Stimulated activated naive CD8-positive, alpha-beta T cell treated with anti-CD3 and anti-CD28 coated beads, Interleukin-15, amount 100 ng/mL, for 72 hours (primary cell): Measurements from ENCODE around the gene IFNLR1.

ENCODE experiments used
- ATAC-seq: fragments of 150-1000 bp; cut with Tn5 transposase; 2 replicates; pipeline ENCODE4 v1.10.0; 2021; ENCODE audit warnings: mild to moderate bottlenecking, moderate library complexity
- DNase-seq, 2 donors: peaks; one replicate each; pipeline ENCODE4 v3.0.0; 2021 to 2022
- H3K27ac Mint-ChIP-seq, 2 donors: one replicate each; pipeline ENCODE4 v1.8.0; 2022; ENCODE audit warnings: mild to moderate bottlenecking in 2 of 2, mixed read lengths in 2 of 2, moderate library complexity in 2 of 2
- H3K27me3 Mint-ChIP-seq: one replicate; pipeline ENCODE4 v1.8.0; 2022; ENCODE audit warnings: mixed read lengths
- H3K4me1 Mint-ChIP-seq: one replicate; pipeline ENCODE4 v1.8.0; 2022; ENCODE audit warnings: mild to moderate bottlenecking, mixed read lengths
- H3K4me3 Mint-ChIP-seq, 2 donors: one replicate each; pipeline ENCODE4 v1.8.0; 2022; ENCODE audit warnings: mild to moderate bottlenecking in 2 of 2, mixed read lengths in 2 of 2, moderate library complexity in 1 of 2
- H3K9me3 Mint-ChIP-seq, 2 donors: one replicate each; pipeline ENCODE4 v1.8.0; 2022; ENCODE audit warnings: mixed read lengths in 2 of 2

The IFNLR1 gene

DNA sequence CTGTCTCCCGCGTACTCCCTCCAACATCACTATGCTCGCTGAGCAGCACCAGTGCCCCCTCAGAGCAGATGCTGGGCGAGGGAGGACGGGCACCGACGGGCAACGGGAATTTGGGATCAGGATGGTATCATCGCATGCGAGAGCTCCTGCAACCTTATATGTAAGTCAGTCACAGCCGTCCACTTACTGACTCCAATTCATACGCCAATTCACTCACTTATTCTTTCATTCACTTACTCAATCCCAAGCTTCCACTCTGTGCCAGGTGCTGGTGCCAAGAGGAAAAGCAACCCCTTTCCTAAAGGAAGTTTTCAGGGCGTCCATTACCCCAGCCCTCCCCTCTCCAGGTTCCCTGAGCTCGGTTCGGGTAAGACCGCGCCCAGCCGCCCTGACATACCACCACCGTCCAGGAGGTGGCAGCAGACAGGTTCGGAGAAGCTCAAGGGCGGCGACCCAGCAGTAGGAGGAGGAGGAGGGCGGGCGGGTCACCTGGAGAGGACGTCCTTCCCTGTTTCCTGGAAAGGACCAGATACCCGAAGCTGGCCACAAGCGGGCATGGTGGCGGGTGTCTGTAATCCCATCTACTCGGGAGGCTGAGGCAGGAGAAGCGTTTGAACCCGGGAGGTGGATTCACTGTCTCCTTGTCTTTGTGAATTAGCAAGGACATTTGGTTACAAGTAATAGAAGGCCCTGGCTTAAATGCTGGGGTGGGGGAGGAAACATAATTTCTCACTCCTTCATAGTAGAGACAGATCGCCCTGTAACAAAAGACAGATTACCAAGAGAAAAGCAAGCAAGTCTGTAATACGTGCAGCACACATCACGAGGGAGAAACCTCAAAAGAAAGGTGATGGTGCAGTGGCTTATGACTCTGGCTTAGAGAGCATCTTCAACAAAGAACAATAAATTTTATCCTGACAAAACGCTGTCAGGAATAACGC, 36.6 kb downstream of the IFNLR1 start:
- DNase-seq (peak; percentile 86 to 87), ATAC-seq (peak; percentile 92)
- H3K27me3 Mint-ChIP-seq: peaks cover 62% of the 10 kb centered on the region
- H3K4me3 Mint-ChIP-seq: peak overlapping the region; percentile 67 to 74
- H3K27ac Mint-ChIP-seq: no peak overlapping the region
- no peaks in the 10 kb centered on the region for H3K9me3 Mint-ChIP-seq
- H3K4me1 Mint-ChIP-seq: peaks cover 22% of the 10 kb centered on the region

DNA sequence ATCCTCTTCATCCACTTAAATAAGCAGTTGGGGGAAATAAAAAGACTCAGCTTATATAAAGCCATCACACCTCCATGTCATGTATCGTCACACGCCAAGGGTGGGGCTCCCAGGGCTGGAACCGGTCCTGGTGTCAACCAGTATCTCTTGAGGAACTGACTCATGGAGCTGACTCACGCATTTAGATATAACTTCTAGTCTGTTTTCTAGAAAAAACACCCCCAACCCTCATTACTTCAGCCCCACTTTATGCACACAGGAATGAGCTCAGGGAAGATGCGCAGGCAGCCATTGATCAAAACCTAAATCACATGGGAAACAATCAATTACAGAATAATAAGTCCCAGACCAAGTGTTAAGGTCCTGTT, 37.2 kb downstream of the IFNLR1 start:
- H3K27me3 Mint-ChIP-seq: peaks cover 63% of the 10 kb centered on the region
- H3K27ac Mint-ChIP-seq: no peak overlapping the region
- peaks cover 22% of the 10 kb centered on the region for H3K4me1 Mint-ChIP-seq
- ATAC-seq (peak; percentile 51), DNase-seq (peak in 1 of 2 donors; percentile 21)
- H3K4me3 Mint-ChIP-seq: no peak overlapping the region
- H3K9me3 Mint-ChIP-seq: no peaks in the 10 kb centered on the region

DNA sequence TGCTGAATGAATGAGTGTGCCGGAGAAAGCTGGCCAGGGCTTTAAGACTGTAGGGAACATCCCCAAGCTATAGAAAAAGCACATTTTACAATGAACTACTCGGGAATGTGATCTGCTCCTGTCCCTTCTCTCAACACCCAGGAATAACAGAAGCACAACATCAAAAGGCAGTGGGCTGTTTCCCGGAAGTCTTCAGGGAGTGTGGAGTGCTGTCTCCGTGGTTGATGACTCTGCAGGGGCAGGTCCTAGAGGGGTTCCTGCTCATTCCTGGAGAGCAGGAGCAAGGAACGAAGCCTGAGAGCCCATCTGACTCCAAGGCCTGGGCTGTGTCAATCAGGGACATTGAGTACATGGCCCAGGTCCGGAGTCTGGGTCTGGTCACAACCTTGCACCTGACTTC, 39.3 kb downstream of the IFNLR1 start:
- Mint-ChIP-seq H3K4me1 (peaks cover 22% of the 10 kb centered on the region), H3K27me3 (peaks cover 65% of the 10 kb centered on the region), H3K4me3 (no peak overlapping the region), H3K9me3 (no peaks in the 10 kb centered on the region), H3K27ac (no peak overlapping the region)
- DNase-seq: no peak
- no peak for ATAC-seq

DNA sequence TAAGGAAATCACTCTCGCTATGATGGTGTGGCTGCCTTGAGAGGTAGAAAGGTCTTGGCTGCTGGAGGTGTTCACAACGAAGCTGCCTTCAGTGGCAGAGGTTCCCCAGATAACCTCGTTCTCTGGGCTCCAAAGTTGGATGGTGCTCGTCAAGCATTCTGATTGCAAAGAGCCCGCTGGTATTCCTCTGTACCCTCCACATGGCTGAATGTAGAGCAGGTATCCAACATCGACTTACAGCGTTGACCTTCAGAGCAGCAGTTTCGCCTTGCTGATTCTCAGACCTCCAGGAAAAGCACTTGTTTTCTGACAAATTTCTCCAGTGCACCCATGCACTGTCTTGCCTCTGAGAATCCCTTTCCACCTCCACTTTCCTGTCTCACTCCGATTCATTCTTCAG, 39.9 kb downstream of the IFNLR1 start:
- Mint-ChIP-seq H3K27me3 (peaks cover 59% of the 10 kb centered on the region), H3K4me3 (no peak overlapping the region), H3K27ac (no peak overlapping the region), H3K4me1 (peaks cover 22% of the 10 kb centered on the region), H3K9me3 (no peaks in the 10 kb centered on the region)
- no peak for ATAC-seq
- no peak for DNase-seq

DNA sequence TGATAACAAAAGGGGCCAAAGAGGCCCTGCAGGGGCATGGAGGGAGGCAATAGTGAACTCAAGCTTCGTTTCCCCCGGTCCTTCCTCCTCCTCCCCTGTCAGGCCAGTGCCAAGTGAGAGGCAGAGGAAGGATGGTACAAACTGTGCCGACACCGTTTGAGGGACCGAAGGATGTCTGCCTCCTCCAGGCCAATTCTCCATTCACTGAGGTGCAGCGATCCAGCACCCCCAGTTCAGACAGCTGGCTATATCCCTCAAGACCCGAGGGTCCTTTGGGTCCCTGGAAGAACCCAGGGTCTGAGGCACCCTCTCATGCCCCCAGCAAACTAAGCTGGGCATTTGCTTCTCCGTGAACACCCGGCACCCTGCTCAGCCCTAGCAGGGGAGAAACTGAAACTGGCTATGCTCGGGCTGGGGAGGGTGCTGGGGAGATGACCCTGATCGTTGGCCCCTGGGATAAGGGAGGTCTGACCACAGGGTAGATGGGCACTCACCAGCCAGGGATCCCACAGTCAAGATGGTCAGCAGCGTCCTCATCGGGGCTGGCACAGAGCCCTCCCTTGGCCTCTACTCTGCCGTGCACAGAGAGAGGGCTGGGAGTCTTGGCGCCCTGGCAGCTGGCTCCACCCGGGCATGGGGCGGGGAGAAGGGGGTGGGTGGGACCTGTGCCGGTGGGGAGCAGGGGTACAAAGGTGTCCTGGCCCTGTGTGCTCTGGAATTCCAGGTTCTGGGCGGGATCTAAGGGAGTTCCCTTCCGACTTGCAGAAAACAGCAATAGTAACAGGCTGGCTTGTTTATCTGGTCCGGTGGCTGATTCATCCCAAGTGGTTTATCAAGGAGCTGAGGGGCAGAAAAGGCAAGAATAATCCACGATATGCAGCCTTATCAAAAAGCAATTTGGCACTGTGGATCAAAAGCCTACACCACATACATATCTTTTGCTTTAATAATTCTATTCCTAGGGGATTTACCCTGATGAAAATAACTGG, 44.2 kb downstream of the IFNLR1 start, which contains the start of gene IL22RA1:
Gene IL22RA1 (minus strand): TSS at position 595 of the 989 bp plus-strand sequence. CDS start 58 bp downstream, at position 537.
- peaks cover 21% of the 10 kb centered on the region for H3K27me3 Mint-ChIP-seq
- no peak within 1 kb of the TSS for H3K27ac Mint-ChIP-seq
- H3K9me3 Mint-ChIP-seq: no peaks in the 10 kb centered on the region
- ATAC-seq (no peak), DNase-seq (no peak)
- H3K4me1 Mint-ChIP-seq: no peaks in the 10 kb centered on the region
- H3K4me3 Mint-ChIP-seq: no peak within 1 kb of the TSS

DNA sequence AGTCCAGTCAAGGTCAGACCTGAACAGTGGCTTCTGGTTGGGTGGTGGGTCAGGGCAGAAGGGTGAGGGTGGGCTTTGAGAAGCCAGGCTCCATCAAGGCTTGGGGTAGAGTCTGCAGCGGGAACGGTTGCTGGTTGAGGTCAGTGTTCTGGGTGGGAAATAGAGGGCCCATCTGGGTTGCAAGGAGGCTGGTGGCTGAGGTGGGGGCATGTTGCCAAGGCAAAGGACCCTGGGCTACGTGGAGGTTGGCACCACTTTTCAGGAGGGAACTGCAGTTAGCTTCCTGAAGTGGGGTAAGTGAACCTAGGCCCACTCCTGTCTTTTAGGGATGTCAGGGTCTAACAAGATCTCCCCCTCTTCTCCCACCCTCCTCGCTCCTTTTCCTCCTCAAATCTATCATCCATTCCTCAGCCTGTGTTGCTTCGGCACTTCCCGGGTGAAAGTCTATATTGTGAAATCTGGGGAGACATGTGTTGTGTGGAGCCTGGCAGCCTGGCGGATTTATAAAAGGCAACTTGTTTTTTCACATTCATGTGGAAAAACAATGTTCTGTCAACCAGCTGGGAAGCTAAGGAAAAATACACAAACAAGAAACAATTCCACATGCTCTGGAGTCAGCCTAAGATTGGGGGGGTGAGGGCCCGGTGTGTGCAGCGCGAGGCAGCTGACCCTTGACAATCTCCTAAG, 45.6 kb downstream of the IFNLR1 start:
- H3K4me3 Mint-ChIP-seq: no peak overlapping the region
- DNase-seq (no peak), ATAC-seq (no peak)
- H3K27ac Mint-ChIP-seq: no peak overlapping the region
- peaks cover 20% of the 10 kb centered on the region for H3K27me3 Mint-ChIP-seq
- H3K9me3 Mint-ChIP-seq: no peaks in the 10 kb centered on the region
- no peaks in the 10 kb centered on the region for H3K4me1 Mint-ChIP-seq

DNA sequence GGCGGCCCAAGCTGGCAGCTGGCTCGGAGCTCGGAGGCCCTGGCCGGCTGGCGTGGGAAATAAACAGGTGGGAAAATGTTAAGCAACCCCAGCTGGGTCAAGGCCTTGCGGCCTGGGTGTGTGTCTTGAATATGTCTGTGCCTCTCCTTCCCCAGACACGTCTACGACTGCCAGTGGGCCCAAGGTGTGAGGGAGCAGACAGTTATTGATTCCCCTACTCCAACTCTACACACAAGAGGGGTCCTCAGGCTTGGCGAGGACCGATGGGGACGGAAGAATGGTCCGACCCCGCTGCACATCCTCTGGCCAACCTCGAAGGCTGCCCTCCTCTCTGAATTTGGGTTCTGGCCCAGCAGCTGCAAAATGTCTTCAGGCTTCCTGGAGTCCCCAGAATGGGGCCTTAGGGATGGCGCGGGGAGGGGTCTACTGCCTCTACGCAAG, 46.3 kb downstream of the IFNLR1 start:
- Mint-ChIP-seq H3K4me3 (no peak overlapping the region), H3K27me3 (peaks cover 14% of the 10 kb centered on the region), H3K27ac (no peak overlapping the region), H3K9me3 (no peaks in the 10 kb centered on the region), H3K4me1 (no peaks in the 10 kb centered on the region)
- DNase-seq (no peak), ATAC-seq (no peak)

DNA sequence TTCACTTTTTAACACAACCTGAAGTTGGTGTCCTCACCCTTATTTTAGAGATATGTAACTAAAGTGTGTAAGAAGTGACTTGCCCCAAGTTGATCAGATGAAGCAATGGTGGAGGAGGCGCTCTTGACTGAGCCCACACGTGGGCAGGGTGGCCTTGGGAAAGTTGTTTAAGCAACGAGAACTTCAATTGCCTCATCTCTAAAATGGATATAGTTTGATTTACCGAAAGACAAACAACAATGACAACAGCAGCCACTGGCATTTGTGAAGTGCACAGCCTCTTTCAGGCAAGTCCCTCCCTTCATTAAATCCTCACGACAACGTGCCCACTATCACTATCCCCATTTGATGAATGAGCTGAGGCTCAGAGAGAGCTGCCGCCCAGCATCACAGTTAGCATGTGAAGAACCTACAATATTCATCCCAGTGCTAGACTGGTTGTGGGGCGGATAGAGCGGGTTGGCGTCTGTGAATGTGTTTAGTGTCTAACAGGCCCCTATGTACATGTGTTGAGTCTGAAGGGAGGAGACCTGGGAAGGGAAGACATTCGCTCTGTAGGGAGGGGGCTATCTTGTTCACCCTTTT, 47.2 kb downstream of the IFNLR1 start:
- no peaks in the 10 kb centered on the region for H3K9me3 Mint-ChIP-seq
- ATAC-seq: no peak
- no peak overlapping the region for H3K27ac Mint-ChIP-seq
- DNase-seq: no peak
- H3K27me3 Mint-ChIP-seq: peaks cover 14% of the 10 kb centered on the region
- H3K4me1 Mint-ChIP-seq: no peaks in the 10 kb centered on the region
- no peak overlapping the region for H3K4me3 Mint-ChIP-seq

DNA sequence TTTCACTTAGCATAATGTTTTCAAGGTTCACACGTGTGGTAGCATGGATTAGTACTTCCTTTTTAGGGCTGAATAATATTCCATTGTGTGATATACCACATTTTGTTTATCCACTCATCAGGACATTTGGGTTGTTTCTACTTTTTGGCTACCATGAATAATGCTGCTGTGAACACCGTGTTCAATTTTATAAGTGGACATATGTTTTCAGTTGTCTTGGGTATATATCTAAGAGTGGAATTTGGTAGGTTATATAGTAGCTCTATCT, 47.9 kb downstream of the IFNLR1 start:
- Mint-ChIP-seq H3K27ac (no peak overlapping the region), H3K4me1 (no peaks in the 10 kb centered on the region), H3K9me3 (no peaks in the 10 kb centered on the region), H3K4me3 (no peak overlapping the region), H3K27me3 (peaks cover 11% of the 10 kb centered on the region)
- ATAC-seq (no peak), DNase-seq (no peak)

DNA sequence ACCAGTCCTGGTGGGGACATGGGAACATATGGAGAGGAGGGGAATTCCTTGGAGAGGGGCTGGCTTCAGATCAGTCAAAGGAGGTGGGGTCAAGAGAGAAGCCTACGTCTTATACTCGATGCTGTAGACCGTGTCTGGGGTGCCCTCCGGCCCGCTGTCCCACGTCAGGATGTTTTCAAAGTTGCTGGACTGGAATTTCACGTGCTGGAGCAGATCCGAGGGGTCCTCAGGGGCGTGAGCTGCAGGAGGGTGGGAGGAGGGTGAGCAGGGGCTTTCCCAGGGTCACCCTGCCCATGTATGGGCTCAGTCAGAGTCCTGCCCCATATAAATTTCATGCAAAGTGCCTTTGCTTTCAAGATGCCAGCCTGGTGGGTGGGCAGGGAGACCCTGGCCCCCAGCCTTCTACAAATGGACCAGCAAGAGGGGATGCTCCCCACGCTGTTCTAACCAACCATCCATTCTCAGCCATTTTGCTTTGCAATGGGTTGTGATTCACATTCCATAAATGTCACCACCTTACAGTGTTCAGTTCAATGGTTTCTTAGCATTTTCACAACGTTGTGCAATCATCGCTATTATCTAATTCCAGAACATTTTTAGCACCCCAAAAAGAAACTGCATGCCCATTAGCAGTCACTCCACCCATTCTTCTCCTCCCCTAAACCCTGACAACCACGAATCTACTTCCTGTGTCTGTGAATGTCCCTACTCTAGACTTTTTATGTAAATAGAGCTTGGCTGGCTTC, 48.4 kb downstream of the IFNLR1 start:
- no peak for ATAC-seq
- DNase-seq: no peak
- no peak overlapping the region for H3K27ac Mint-ChIP-seq

DNA sequence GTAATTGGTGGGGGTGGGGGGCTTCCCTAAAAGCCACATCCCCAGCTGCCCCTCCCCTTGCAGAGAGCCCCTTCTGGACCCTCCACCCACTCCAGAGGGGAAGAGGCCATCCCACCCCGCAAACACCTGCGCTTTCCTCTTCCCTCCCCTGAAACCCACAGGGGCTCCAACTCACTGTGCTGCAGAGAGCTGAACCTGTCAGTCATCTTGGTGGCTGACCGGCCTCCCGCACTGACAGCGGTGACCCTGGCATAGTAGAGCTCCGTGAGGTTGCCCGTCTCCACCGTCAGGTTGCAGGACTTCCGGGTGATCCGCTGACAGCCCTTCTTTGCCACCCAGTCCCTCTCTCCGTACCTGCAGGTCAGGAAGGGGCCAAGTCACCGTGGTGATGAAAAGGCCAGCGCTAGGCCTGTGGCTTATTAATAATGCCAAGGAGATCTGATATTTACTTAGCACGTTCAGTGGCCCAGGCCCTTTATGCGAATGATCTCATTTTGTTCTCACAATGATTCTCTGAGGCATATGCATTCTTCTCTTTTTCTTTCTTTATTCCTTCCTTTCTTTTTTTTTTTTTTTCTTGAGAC, 50.0 kb downstream of the IFNLR1 start:
- H3K27me3 Mint-ChIP-seq: peaks cover 9% of the 10 kb centered on the region
- no peaks in the 10 kb centered on the region for H3K9me3 Mint-ChIP-seq
- no peak for ATAC-seq

More for the DNA sequence above, 48.4 kb downstream of the IFNLR1 start:
- H3K4me3 Mint-ChIP-seq: no peak overlapping the region
- H3K27me3 Mint-ChIP-seq: peaks cover 10% of the 10 kb centered on the region
- no peaks in the 10 kb centered on the region for H3K9me3 Mint-ChIP-seq
- no peaks in the 10 kb centered on the region for H3K4me1 Mint-ChIP-seq

DNA sequence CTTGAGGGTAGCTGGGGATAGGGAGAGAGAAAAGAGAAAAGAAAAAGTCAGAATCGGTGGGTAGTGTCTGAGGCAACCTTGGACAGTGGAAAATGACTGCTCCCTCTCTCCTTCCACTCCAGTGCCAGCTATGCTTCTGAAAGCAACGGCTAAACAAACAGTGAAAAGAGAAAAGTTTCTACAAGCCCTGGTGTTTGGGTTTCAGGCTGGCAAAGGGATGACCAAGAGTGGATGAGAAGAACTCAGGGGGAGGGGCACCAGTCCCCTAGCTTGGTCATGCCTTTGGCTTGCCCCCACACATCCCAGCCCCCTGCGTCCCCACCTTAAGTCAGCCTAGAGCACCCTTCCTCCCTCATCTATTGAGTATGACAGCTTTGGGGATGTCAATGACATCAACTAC, 52.7 kb downstream of the IFNLR1 start:
- ATAC-seq (no peak), DNase-seq (no peak)
- no peaks in the 10 kb centered on the region for H3K4me1 Mint-ChIP-seq
- peaks cover 9% of the 10 kb centered on the region for H3K27me3 Mint-ChIP-seq
- no peak overlapping the region for H3K27ac Mint-ChIP-seq
- peaks cover 0 to under 1% of the 10 kb centered on the region in 2 donors for H3K9me3 Mint-ChIP-seq
- H3K4me3 Mint-ChIP-seq: no peak overlapping the region

More for the DNA sequence above, 50.0 kb downstream of the IFNLR1 start:
- no peak overlapping the region for H3K4me3 Mint-ChIP-seq
- H3K27ac Mint-ChIP-seq: no peak overlapping the region
- DNase-seq: no peak
- no peaks in the 10 kb centered on the region for H3K4me1 Mint-ChIP-seq

DNA sequence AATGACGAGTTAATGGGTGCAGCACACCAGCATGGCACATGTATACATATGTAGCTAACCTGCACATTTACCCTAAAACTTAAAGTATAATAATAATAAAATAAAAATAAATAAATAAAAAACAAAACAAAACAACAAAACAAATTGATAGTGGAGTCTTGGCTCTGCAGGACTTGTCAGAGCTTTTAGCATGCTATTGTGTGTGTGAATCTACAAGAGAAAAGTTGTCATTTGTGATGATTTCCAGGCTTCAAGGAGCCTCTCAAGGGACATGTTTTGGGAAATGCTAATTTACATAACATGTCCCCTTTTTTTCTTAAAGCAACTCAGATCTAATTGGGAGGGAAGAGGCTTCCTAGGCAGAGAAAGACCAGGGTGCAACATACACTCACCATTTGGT, 53.3 kb downstream of the IFNLR1 start:
- DNase-seq (no peak), ATAC-seq (no peak)
- no peaks in the 10 kb centered on the region for H3K4me1 Mint-ChIP-seq
- no peak overlapping the region for H3K4me3 Mint-ChIP-seq
- H3K27me3 Mint-ChIP-seq: peaks cover 9% of the 10 kb centered on the region
- no peak overlapping the region for H3K27ac Mint-ChIP-seq
- peaks cover 0 to 6% of the 10 kb centered on the region in 2 donors for H3K9me3 Mint-ChIP-seq

DNA sequence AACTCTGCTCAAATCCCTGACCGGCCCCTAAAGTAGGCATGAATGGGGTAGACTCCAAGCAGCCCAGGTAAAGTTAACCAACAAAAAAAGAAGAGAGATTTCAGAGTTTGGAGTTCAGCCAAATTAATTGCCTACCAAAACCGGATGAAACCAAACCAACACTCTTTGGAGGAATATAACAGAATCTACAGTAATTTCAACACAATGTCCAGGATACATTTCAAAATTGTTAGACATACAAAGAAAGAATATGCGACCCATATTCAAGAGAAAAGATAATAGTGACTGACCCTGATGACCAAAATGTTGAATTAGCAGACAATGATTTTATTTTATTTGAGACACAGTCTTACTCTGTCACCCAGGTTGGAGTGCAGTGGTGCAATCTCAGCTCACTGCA, 56.7 kb downstream of the IFNLR1 start:
- H3K27ac Mint-ChIP-seq: no peak overlapping the region
- DNase-seq (no peak), ATAC-seq (no peak)
- H3K27me3 Mint-ChIP-seq: peaks cover 9% of the 10 kb centered on the region
- no peak overlapping the region for H3K4me3 Mint-ChIP-seq
- H3K9me3 Mint-ChIP-seq: peaks cover 0 to 8% of the 10 kb centered on the region in 2 donors
- H3K4me1 Mint-ChIP-seq: no peaks in the 10 kb centered on the region
